GM10847 (cell line): ENCODE data around the gene BCAS3.

Source experiments
- POLR2A ChIP-seq: IDR thresholded peaks from 2 replicates; pipeline ENCODE4 v1.6.1; 2011; ENCODE audit not compliant: insufficient read length; ENCODE audit errors: extremely low read depth

BCAS3 gene

DNA sequence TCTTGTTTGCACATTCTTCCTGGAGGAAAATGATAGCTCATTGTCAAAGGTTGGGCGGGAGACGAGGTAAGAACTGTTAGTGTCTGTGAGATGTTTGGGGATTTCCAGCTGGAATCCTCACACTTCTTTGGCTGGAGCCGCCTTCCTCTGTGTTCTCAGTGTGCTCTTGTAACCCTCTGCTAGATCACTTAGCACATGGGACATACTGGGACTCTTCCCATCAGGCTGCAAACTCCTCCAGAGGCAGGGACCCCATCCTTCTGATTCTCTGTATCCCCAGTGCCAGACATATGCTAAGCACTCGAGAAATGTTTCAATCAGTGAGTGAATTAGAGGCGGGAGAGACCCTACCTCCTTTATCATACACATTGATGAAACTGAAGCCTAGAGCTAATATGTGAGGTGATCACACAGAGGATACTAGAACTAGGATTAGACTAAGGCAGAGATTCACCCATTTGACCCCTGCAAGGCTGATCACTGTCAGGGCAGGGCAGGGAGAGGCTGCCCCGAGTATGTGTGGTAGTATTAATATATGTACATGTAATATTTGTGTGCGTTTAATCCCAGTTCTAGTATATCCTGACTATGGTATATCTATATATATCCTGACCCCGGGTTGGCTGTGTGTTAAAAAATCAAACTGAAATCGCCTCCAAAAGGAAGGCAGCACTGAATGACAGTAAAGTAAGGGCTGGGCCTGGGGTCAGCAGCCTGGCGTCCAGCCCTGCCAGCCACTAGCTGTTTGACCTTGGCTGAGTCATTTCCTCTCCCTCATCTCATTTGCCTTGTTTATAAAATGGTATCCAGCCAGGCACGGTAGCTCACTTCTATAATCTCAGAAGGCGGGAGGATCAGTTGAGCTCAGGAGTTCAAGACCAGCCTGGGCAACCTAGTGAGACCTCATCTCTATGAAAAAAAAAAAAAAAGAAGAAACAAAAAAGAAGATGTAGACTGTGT, 646.5 kb downstream of the BCAS3 start:
- TF ChIP-seq POLR2A = no peak

DNA sequence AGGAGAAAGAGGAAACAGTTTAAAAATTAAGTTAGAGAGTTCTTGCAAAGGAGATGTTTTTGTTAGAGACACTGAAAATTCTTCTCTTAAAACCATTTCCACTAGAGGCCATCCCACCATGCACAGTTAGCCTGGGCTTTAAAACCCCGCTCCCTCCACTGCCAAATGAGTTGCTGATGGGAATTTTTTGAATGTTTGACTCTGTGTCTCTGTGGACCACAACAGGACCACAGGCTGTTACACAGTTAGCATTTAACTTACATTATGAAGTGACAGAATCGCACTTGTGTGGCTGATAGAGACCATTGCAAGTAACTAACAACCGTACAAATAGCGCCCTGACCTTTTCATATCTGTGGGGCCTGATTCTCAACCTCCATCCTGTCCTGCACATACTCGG, 647.3 kb downstream of the BCAS3 start:
- TF ChIP-seq POLR2A = no peak

DNA sequence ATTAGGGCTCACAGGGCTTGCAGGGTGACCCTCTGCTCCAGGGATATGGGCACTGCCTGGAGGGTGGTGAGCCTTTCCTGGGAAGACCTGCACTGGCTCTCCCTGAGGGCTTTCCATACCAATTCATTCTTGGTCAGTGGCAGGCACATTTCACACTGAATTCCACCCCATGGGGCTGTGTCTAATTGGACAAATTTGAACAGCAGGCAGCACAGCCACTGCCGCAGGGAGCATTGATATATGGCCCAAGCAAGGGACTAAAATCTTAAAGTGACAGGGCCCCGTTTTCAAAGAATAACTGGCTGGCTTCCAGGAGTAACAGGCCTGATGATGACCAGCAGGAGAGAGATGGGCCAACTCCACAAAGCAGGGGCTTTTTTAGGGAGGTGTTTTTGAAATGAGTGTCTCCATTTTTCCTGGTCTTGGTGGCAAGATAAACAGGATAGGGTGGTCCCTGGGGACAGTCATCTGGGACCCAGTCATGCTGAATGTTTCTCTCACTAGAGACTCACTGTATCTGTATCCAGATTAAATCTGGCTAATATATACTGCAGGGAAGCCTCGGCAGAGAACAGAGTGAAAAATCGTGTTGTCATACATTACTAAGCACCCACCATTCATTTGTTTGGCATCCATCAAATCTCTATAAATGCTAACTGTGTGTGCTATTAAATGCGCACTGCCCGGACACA, 647.9 kb downstream of the BCAS3 start:
- no peak for TF ChIP-seq POLR2A

DNA sequence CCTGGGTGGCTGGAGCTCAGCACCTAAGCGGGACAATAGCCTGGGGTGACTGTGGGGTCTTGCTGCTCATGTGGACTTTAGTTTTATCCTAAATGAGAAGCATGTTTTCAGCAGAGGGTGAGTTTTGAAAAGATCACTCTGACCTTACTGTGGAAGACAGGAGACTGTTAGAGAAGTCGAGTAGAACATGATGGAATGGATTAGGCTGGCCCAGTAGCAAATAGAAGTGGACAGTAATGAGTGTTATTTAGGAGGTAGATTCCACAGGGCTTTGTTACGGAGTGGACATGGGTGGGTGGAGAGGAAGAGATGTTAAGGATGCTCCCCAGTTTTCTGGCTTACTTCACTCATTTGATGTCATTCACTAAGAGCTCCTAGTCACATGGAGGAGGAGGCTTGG, 648.7 kb downstream of the BCAS3 start:
- no peak for TF ChIP-seq POLR2A

DNA sequence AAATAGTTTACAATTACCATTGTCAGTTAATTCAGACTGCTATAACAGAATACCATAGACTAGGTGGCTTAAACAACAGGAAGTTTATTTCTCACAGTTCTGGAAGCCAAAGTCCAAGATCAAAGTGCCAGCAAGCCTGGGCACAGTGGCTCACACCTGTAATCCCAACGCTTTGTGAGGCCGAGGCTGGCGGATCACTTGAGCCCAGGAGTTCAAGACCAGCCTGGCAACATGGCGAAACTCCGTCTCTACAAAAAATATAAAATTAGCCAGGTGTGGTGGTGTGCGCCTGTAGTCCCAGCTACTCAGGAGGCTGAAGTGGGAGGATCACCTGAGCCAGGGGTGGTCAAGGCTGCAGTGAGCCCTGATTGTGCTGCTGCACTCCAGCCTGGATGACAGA, 650.7 kb downstream of the BCAS3 start:
- TF ChIP-seq POLR2A = no peak

DNA sequence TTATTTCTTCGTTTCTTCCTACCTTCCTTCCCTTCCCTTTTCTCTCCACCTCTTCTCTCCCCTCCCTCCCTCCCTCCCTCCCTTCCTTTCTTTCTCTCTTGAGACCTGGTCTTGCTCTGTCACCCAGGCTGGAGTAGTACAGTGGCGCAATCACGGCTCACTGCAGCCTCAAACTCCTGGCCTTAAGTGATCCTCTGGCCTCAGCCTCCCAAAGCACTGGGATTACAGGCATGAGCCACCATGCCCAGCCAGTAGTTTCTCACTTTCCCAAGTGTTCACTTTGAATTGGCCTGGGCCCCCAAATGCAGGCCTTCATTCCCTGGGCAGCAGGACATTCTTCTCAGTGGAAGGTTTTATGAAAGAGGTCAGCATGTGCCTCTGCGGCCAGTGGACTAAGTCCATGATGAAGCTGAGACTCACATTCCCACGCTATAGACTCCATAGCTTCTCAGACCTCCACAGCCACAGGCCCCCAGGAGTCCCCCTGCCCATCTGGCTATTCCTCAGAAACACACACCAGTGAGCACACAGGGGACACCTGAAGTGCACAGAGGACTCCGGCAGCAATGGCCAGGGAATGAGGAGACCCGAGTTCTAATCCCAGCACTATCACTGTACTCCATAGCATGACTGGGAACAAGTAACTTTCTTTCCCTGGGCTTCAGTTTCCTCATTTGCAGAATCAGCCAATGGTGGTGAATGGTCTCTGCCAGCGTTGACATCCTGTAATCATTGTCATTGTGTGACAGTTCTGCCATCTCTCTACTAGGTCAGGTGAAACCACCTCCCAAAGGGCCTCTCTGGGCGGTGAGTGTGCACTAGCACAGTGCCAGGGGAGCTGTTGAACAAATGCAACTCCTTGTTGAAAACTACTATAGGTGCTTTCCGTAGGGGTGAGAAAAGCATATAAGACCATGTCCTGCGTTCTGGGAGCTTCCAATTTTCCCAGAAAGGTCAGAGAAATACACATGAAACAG, 652.8 kb downstream of the BCAS3 start:
- no peak for TF ChIP-seq POLR2A

DNA sequence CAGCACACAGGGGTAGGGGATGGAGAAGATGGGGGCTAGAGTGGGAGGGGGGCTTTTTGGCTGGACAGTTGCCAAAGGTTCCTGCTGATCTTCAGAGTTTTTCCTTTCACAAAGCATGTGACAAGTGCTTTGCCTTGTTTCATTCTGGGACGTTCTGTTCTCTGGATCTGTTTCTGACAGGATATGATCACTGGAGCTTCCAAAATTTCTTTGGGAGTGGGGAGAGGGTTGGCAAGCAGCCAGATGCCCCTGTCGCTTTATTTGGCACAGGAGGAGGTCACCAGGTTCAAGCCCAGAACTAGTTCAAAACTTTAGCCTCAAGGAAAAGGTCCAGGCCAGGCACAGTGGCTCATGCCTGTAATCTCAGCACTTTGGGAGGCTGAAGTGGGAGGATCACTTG, 653.5 kb downstream of the BCAS3 start:
- no peak for TF ChIP-seq POLR2A

DNA sequence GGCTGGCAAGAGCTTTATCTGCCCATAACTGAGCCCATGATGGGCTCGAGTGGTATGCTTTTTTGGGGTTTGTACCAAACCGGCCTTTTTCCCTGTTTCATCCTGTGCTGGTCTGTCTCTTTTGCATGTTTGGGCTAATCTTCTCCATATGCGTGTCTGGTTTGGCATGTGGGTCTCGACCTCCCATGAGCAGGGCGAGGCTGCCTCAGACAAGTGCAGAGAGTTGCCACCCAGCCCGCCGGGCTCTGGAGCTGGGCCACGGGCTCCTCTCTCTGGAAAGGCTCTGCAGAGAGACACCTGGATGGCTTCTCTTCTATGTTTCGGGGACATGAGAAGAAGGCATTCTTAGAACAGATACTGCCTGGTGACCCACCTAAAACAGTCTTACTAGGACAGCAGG, 654.2 kb downstream of the BCAS3 start:
- TF ChIP-seq POLR2A = no peak

DNA sequence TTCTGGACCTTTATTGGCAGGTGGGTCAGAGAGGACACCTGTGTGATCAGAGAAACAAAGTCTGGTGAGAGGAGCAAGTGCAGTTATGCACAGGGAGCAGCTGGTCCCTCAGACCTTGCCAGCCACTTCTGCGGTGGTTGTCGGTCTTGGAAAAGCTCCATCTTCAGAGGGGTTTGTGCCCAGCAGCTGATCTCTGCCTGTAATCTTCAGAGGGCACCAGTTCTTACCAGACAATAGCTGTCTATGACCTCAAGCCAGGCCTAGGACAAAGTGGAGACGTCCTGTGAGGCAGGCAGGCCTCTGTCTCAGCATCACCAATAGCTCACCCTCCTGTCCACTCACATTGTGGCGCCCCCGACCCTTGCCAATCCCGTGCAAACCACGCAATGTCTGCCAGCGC, 655.5 kb downstream of the BCAS3 start:
- TF ChIP-seq POLR2A = no peak

DNA sequence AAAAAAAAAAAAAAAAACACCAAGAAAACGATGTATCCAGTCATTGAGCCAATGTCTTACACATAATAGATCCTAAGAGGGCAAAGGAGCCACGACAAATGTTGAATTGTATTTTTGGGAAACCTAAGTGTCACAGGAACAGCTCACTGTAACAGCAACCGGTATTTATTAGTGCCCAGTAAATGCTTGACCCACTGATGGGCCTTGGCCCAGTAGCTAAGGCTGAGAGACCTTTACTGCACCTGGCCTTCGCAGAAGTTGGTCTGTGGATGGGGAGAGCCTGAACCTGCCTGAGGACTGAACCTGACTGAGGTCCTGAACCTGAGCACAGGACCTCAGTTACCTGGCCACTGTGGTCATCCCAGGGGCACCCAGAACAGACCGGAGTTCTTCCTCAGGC, 657.0 kb downstream of the BCAS3 start:
- no peak for TF ChIP-seq POLR2A

DNA sequence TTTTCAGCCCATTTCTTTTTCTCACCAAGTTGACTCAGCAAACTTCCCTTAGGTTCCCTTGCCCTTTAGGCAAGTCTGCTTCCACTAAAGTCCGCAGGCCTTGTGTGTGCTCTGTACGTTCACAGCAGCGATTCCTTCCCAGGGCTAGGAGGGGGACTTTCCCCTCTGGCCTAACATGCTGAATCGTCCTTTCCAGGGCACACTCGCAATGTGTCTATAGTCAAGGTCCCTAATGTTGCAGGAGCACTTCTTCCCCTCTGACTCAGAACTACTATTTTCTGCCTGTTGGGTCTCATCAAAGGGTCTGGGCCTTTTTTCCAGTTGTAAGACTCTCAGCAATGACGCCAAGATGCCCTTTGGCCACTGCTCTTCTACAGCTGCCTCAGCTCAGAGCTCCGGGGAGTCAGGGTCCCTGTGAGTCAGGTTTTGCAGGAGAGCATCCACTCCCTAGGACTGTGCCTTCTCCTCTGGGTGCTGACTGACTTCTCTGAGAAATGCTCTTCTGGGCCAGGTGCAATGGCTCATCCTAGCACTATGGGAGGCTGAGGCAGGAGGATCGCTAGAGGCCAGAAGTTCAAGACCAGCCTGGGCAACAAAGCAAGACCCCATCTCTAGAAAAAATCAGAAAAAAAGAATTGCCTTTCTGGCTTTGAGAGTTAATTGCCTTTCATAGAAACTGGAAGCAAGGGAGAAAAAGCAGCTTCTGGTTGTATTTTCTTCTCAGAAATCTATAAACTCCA, 657.6 kb downstream of the BCAS3 start:
- TF ChIP-seq POLR2A = no peak

DNA sequence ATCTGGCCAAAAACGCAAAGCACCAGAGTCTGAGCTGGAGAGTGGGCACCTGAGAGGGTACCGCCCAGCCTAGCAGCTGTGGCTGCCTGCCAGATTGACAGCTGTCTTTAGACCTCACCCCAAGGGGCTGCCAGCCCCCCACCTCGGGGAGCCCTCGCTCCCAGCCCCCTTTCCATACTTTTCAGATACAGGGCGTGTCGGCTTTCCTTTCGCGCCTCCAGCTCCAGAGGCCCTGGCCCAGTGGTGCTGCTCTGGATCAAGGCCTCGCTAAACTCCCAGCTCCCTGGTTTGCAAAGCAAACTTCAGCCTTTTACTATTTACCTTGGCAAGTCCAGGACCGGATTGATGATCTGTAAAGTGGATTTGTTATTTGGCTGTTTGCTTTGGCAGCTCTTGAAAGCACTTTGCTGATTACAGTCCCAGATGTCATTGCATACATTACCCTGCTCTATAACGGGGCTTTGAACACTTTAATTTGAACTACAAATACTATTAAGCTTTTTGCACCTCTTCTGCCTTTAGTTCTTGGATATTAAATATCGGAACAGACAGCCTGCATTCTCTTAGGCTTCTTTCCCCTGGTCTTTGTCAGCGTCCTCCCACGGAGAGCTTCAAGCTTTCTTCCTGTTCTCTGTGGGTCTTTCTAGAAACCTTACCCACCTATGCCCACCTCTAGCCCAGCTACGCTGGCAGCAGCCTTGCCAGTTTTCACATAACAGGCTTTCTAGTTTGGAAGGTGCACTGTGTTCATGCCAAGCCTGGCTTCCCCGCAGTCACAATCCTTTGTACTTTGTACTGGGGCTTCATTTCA, 658.4 kb downstream of the BCAS3 start:
- TF ChIP-seq POLR2A = no peak

DNA sequence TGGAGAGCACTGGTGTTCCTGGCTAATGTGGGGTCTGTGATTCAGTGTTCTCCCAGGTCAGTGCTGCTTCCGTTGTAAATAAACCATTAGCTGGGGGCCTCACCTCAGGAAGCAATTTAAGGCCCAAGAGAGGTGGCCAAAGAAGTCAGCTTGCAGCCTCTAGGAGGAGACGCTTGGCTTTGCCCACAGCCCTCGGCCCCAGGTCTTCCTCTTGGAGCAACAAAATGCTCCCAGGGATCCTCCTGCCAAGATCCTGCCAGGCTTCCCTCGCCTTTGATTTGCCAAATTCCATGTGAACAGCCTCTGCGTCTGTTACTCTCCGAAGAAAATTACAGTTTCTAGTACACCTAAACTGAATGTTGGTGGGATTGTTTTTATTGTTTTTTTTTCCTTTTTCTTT, 659.6 kb downstream of the BCAS3 start:
- TF ChIP-seq POLR2A = no peak

DNA sequence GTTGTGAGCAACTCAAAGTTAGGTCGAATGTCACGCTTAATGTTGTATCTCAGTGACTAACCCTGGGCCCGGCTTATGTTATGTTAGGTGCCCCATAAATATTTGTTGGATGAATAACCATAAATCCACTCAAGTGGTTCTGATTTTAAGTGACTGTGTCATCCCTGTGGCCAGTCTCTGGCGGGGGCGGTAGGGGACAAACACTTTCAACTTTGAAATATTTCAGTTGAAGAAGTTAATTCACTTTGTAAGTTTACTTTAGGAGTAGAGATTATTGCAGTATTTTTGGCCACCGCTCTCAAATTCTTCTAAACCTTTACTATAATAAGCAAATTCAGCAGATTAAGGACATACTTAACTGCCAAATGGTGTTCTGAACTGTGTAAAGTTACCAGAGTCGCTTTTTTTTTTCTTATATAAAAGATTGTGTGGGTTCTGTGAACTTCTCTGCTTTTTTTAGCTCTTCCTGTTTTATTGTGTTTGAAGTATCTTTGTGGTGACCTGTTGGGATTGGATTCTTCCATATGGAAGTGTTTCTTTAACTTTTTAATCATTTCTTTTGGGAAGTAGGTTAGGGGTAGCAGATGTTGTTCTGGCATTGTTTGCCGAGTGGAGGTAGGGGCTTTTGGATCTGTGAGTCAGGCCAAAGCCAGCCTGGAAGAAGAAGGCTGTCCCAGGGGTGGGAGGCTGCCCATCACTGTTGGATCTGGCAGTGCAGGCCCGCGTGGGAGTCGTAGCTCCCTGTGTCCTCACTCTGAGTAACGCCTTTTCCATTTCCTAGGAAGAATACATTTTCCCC, 660.5 kb downstream of the BCAS3 start:
- no peak for TF ChIP-seq POLR2A
